Measurements from ENCODE around the gene ATXN2. TPM values are rescaled to one million over a fixed set of nuclear protein-coding genes. Genes with fewer than 3 reads are reported as not detected.

The ATXN2 gene
- total RNA-seq, 1 donor from 2014 or later: 66.8 TPM

DNA sequence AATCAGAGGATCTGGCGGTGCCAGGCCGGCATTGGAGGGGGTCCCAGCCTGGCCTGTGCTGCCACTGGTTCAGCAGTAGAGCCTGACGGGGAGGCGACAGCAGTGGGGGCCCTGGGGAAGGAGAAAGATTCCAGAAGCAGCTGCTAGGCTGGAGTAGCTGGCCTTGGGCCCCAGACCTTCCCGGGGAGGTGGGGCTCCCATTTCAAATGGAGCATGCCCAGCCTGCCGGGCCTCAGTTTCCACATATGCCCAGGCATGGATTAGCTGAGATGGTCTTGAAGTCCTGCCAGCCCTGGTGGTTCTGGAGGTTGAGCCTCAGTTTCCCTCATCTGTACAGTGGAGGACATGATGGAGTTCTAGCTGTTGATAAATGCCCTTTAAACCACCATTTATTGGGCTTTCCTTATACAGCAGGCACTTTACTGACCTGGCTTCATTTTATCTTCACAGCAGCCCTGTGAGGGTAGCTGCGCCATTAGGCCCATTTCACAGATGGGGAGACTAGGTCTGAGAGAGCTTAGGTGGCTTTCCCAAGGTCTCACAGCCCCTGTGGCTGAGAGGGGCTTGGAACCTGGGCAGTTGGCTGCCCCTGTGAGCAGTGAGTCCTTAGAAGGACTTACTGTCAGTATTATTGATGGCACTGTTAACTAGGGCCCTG, 171.6 kb downstream of the ATXN2 start:
- no peak overlapping the region for H3K4me3 Mint-ChIP-seq (ENCODE audit: unreplicated experiment)
- no peaks in the 10 kb centered on the region for H3K9me3 Mint-ChIP-seq (ENCODE audit: low read depth)
- H3K27me3 Mint-ChIP-seq (ENCODE audit: low read depth): no peaks in the 10 kb centered on the region
- no peak for TF ChIP-seq CTCF (IDR thresholded peaks at IDR 0.05)
- H3K4me1 Mint-ChIP-seq (ENCODE audit: low read depth): peaks cover 44% of the 10 kb centered on the region
- no peaks in the 10 kb centered on the region for H3K36me3 Mint-ChIP-seq (ENCODE audit: low read depth)
- DNase-seq (ENCODE audit: low spot score): no peak
- H3K27ac Mint-ChIP-seq (ENCODE audit: unreplicated experiment): no peak overlapping the region

DNA sequence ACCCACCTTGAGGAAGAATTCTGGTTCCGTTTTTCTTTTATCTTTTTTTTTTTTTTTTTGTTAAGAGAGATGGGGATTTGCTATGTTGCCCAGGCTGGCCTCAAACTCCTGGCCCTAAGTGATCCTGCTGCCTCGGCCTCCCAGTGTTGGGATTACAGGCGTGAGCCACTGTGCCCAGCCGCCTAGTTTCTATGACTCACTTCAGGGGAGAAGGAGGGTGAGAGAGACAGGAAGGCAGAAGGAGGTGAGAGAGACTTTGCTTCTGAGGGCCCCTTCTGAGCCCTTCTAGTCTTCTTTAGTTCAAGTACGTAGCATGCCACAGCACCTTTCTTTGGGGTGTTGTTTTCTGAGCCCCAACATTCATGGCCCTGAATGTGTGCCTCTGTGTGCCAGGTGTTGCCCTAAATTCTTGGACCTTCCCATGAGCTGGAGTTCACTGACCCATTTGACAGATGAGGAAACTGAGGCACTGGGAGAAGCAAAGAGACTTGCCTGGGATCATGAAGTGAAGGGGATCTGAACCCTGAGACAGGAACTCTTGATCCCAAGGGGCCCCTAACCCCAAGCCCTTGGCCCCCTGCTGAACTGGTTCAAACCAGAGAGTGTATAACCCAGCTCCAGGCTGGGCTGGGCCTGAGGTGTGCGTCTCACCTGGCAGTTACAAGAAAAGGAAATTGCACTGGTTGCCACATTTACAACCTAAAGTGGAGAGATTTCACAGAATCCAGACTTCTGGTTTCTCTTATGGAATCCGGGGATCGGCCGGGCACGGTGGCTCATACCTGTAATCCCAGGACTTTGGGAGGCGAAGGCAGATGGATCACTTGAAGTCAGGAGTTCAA, 172.6 kb downstream of the ATXN2 start:
- no peak for TF ChIP-seq CTCF (IDR thresholded peaks at IDR 0.05)
- Mint-ChIP-seq H3K27ac (ENCODE audit: unreplicated experiment) (no peak overlapping the region), H3K36me3 (ENCODE audit: low read depth) (no peaks in the 10 kb centered on the region), H3K4me3 (ENCODE audit: unreplicated experiment) (no peak overlapping the region), H3K4me1 (ENCODE audit: low read depth) (peaks cover 34% of the 10 kb centered on the region), H3K27me3 (ENCODE audit: low read depth) (no peaks in the 10 kb centered on the region), H3K9me3 (ENCODE audit: low read depth) (no peaks in the 10 kb centered on the region)
- DNase-seq (ENCODE audit: low spot score): no peak

- Mint-ChIP-seq H3K4me1 (ENCODE audit: low read depth) (peaks cover 28% of the 10 kb centered on the region), H3K36me3 (ENCODE audit: low read depth) (peaks cover 3% of the 10 kb centered on the region), H3K4me3 (ENCODE audit: unreplicated experiment) (no peak overlapping the region), H3K27me3 (ENCODE audit: low read depth) (no peaks in the 10 kb centered on the region), H3K9me3 (ENCODE audit: low read depth) (no peaks in the 10 kb centered on the region), H3K27ac (ENCODE audit: unreplicated experiment) (peak overlapping the region; percentile 65)
- no peak for TF ChIP-seq CTCF (IDR thresholded peaks at IDR 0.05)
- DNase-seq (ENCODE audit: low spot score): no peak
These were observed 173.5 kb downstream of the ATXN2 start for GRCh38 chr12:111425655-111426054.

DNA sequence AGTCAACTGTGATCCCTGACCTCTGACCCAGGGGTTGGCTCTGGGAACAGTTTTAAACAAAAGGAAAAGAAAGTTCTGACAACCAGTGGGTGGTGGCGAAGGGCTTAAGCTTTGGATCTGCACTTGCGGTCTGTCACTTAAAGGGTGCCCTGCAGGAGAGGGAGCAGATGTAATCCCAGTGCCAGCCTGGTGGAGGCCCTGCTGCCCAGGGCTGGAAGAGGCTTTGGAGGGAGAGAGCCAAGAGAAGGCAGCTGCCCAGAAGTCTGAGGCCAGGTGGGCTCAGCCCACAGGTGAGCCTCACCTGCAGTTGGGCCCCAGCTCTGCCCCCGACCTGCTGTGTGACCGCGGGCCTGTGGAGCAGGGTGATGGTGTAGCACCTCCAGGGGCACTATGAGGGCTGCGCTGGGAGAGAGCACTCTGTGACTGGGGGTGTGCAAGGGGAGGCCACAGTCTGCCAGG, 174.3 kb downstream of the ATXN2 start:
- peak; percentile 39 for TF ChIP-seq CTCF (IDR thresholded peaks at IDR 0.05)
- H3K9me3 Mint-ChIP-seq (ENCODE audit: low read depth): no peaks in the 10 kb centered on the region
- DNase-seq (ENCODE audit: low spot score): no peak
- H3K4me1 Mint-ChIP-seq (ENCODE audit: low read depth): peaks cover 28% of the 10 kb centered on the region
- no peaks in the 10 kb centered on the region for H3K27me3 Mint-ChIP-seq (ENCODE audit: low read depth)
- H3K27ac Mint-ChIP-seq (ENCODE audit: unreplicated experiment): no peak overlapping the region
- H3K4me3 Mint-ChIP-seq (ENCODE audit: unreplicated experiment): no peak overlapping the region
- H3K36me3 Mint-ChIP-seq (ENCODE audit: low read depth): peaks cover 5% of the 10 kb centered on the region

GRCh38 chr12:111424189-111424792, 174.8 kb downstream of the ATXN2 start:
- H3K36me3 Mint-ChIP-seq (ENCODE audit: low read depth): peaks cover 5% of the 10 kb centered on the region
- H3K27ac Mint-ChIP-seq (ENCODE audit: unreplicated experiment): no peak overlapping the region
- H3K4me1 Mint-ChIP-seq (ENCODE audit: low read depth): peaks cover 28% of the 10 kb centered on the region
- TF ChIP-seq CTCF (IDR thresholded peaks at IDR 0.05): no peak
- H3K4me3 Mint-ChIP-seq (ENCODE audit: unreplicated experiment): no peak overlapping the region
- H3K27me3 Mint-ChIP-seq (ENCODE audit: low read depth): no peaks in the 10 kb centered on the region
- no peak for DNase-seq (ENCODE audit: low spot score)
- H3K9me3 Mint-ChIP-seq (ENCODE audit: low read depth): no peaks in the 10 kb centered on the region

All from chondrocyte (in vitro differentiated cells).